Thyroid gland (tissue), 4 donors: ENCODE results near the gene NPHS1. TPM values are rescaled to one million over a fixed set of nuclear protein-coding genes. Genes with fewer than 3 reads are reported as not detected.
"Not testable (repeated sequence)": the region's sequence is repeated elsewhere in the genome, so short reads cannot be mapped to it uniquely, and the experiment has no call there.

ENCODE experiments used
- DNase-seq, 2 donors: peaks; one replicate each; pipeline ENCODE4 v3.0.0-alpha.2; 2019
- H3K27ac ChIP-seq, 3 donors: fragments of 200-600 bp; sonication (generic); 1 replicate in 2 of 3; 2 replicates in 1 of 3; pipeline ENCODE4 v1.5.1; 2016 to 2019; ENCODE audit warnings: mild to moderate bottlenecking in 1 of 3, moderate library complexity in 1 of 3
- H3K27me3 ChIP-seq: fragments of 200-600 bp; sonication (generic); one replicate; pipeline ENCODE4 v1.5.1; 2019
- H3K36me3 ChIP-seq, 2 donors: fragments of 200-600 bp; sonication (generic); one replicate each; pipeline ENCODE4 v1.5.1; 2016 to 2019
- H3K4me1 ChIP-seq, 2 donors: fragments of 200-600 bp; sonication (generic); one replicate each; pipeline ENCODE4 v1.5.1; 2017 to 2019
- H3K4me3 ChIP-seq, 3 donors: fragments of 200-600 bp; sonication (generic); replicated peaks in 1 of 3; 1 replicate in 2 of 3; 2 replicates in 1 of 3; pipeline ENCODE4 v1.5.1; 2016; ENCODE audit warnings: mild to moderate bottlenecking in 1 of 3
- H3K9me3 ChIP-seq: fragments of 200-600 bp; sonication (generic); one replicate; pipeline ENCODE4 v1.5.1; 2017
- CTCF ChIP-seq, 6 experiments: fragments of 200-600 bp in 3 of 6; fragments of 450-650 bp in 3 of 6; sonication (generic) in 3 of 6; IDR thresholded peaks; one replicate each; pipeline ENCODE4 v1.5.1; 2016 to 2019; ENCODE audit warnings: antibody characterized with exemption in 6 of 6, mild to moderate bottlenecking in 2 of 6, inconsistent platforms in 1 of 6, moderate library complexity in 1 of 6
- POLR2A ChIP-seq, 2 donors: fragments of 450-650 bp; IDR thresholded peaks; one replicate each; pipeline ENCODE4 v1.6.1; 2017; ENCODE audit warnings: antibody characterized with exemption in 2 of 2, mild to moderate bottlenecking in 2 of 2, moderate library complexity in 1 of 2
- WGBS, 2 donors: methylation state at CpG; one replicate each; pipeline ENCODE4 v1.1.5; 2017; 5-methylcytosine and 5-hydroxymethylcytosine counted together
- intact Hi-C: fragments of 100-400 bp; cut with DNase I; formaldehyde crosslinking; loops from one replicate; pipeline ENCODE4 v1.15.1; 2023
- total RNA-seq, 4 donors: library from RNA; depleted of rRNA; stranded (reverse); fragments of >200 nt; gene quantifications; one replicate each; pipeline ENCODE4 v1.2.3, GENCODE V29; 2016

Gene NPHS1
- total RNA-seq, 4 donors from 2014 or later = not detected

- Histone ChIP-seq H3K9me3 (no peaks in the 10 kb centered on the region), H3K4me3 (no peak overlapping the region), H3K27ac (no peak overlapping the region), H3K4me1 (peaks cover 6 to 7% of the 10 kb centered on the region in 2 donors), H3K36me3 (no peaks in the 10 kb centered on the region), H3K27me3 (no peaks in the 10 kb centered on the region)
- no peak for TF ChIP-seq CTCF (IDR thresholded peaks at IDR 0.05)
- no peak for TF ChIP-seq POLR2A (IDR thresholded peaks at IDR 0.05)
- intact Hi-C loops = no loop called here
- WGBS, 2 donors = 95% methylated on average over 32 of the region's 32 CpGs
- no peak for DNase-seq
These were observed 22.2 kb upstream of the NPHS1 start for GRCh38 chr19:35874392-35874930.

GRCh38 chr19:35872180-35872579 lies 19.9 kb upstream of the NPHS1 start:
- DNase-seq = no peak
- 78 to 93% methylated on average over 4 to 5 of the region's 5 CpGs for WGBS, 2 donors
- no peaks in the 10 kb centered on the region for H3K27me3 ChIP-seq
- H3K4me3 ChIP-seq = no peak overlapping the region
- intact Hi-C loops = no loop called here
- peaks cover 15 to 18% of the 10 kb centered on the region in 2 donors for H3K4me1 ChIP-seq
- H3K27ac ChIP-seq = no peak overlapping the region
- H3K9me3 ChIP-seq = no peaks in the 10 kb centered on the region
- H3K36me3 ChIP-seq = no peaks in the 10 kb centered on the region
- TF ChIP-seq POLR2A (IDR thresholded peaks at IDR 0.05) (no peak), CTCF (IDR thresholded peaks at IDR 0.05) (no peak)

GRCh38 chr19:35871611-35872010 lies 19.3 kb upstream of the NPHS1 start:
- intact Hi-C loops = no loop called here
- H3K4me1 ChIP-seq = peaks cover 15 to 18% of the 10 kb centered on the region in 2 donors
- no peaks in the 10 kb centered on the region for H3K27me3 ChIP-seq
- no peak overlapping the region for H3K27ac ChIP-seq
- TF ChIP-seq CTCF (IDR thresholded peaks at IDR 0.05) = no peak
- no peak for TF ChIP-seq POLR2A (IDR thresholded peaks at IDR 0.05)
- no peaks in the 10 kb centered on the region for H3K9me3 ChIP-seq
- H3K36me3 ChIP-seq = no peaks in the 10 kb centered on the region
- 89 to 91% methylated on average over 10 to 12 of the region's 12 CpGs for WGBS, 2 donors
- DNase-seq = no peak
- H3K4me3 ChIP-seq = no peak overlapping the region

- no peaks in the 10 kb centered on the region for H3K27me3 ChIP-seq
- H3K27ac ChIP-seq = no peak overlapping the region
- H3K9me3 ChIP-seq = no peaks in the 10 kb centered on the region
- intact Hi-C loops = no loop called here
- TF ChIP-seq CTCF (IDR thresholded peaks at IDR 0.05) (no peak), POLR2A (IDR thresholded peaks at IDR 0.05) (no peak)
- WGBS, 2 donors = 61 to 84% methylated on average over 3 to 11 of the region's 12 CpGs
- no peak overlapping the region for H3K4me3 ChIP-seq
- no peak for DNase-seq
- H3K36me3 ChIP-seq = no peaks in the 10 kb centered on the region
- peaks cover 15 to 18% of the 10 kb centered on the region in 2 donors for H3K4me1 ChIP-seq
These were observed 18.5 kb upstream of the NPHS1 start for GRCh38 chr19:35870798-35871197.

- H3K4me3 ChIP-seq, H3K27me3 ChIP-seq, H3K9me3 ChIP-seq, H3K36me3 ChIP-seq, H3K27ac ChIP-seq, intact Hi-C loops, DNase-seq: not testable (repeated sequence)
- WGBS, 2 donors = 37 to 39% methylated on average over 26 of the region's 26 CpGs
- H3K4me1 ChIP-seq = peaks cover 15 to 18% of the 10 kb centered on the region in 2 donors
These were observed 17.9 kb upstream of the NPHS1 start for GRCh38 chr19:35870124-35870736.
